K562 (cell line): ENCODE measurements around the gene PPP6C. TPM values are rescaled to one million over a fixed set of nuclear protein-coding genes. Genes with fewer than 3 reads are reported as not detected.
A peak's percentile ranks its signal among the peaks of the same experiment; 100 is the strongest.

Experiments
- ARID1B ChIP-seq: fragments of 450-650 bp; IDR thresholded peaks from 2 replicates; pipeline ENCODE4 v1.6.1; 2016; ENCODE audit warnings: antibody characterized with exemption, mild to moderate bottlenecking, inconsistent platforms
- ESRRA ChIP-seq: fragments of 450-650 bp; IDR thresholded peaks from 2 replicates; pipeline ENCODE4 v1.6.1; 2014; ENCODE audit warnings: low read depth, mild to moderate bottlenecking, moderate library complexity, borderline replicate concordance
- EZH2 ChIP-seq: IDR thresholded peaks from 2 replicates; pipeline ENCODE4 v1.6.1; 2012; ENCODE audit warnings: low read depth, mild to moderate bottlenecking, inconsistent platforms, low read length, borderline replicate concordance
- HOXB6 ChIP-seq: fragments of 250-450 bp; sonication (Bioruptor Pico); IDR thresholded peaks from 2 replicates; pipeline ENCODE4 v1.5.1; 2022; ENCODE audit warnings: mild to moderate bottlenecking, borderline replicate concordance
- NFE2L1 ChIP-seq: fragments of 450-650 bp; IDR thresholded peaks from 2 replicates; pipeline ENCODE4 v1.6.1; 2016; ENCODE audit warnings: missing genetic modification characterization, low read depth, mild to moderate bottlenecking, missing compliant biosample characterization, moderate library complexity, borderline replicate concordance
- SREBF1 ChIP-seq: fragments of 150-350 bp; IDR thresholded peaks from 2 replicates; pipeline ENCODE4 v1.6.1; 2014; ENCODE audit warnings: antibody characterized with exemption, low read depth, low read length, borderline replicate concordance
- ZNF232 ChIP-seq: sonication (generic); formaldehyde crosslinking; IDR thresholded peaks from 2 replicates; pipeline ENCODE4 v1.8.0; 2022; ENCODE audit warnings: mild to moderate bottlenecking, missing genetic modification reagents
- polyA plus RNA-seq, 8 experiments: library from polyadenylated mRNA; depleted of rRNA in 4 of 8; stranded (reverse) in 5 of 8; unstranded in 3 of 8; fragments of >200 nt; fragmentation: Nextera tagmentation in 2 of 8; fragmentation: Illumina TruSeq in 1 of 8; extraction: Ambion mirVana in 2 of 8; extraction: Trizol in 1 of 8; gene quantifications; 2 replicates each; pipeline versions ENCODE4 v1.2.1 to v1.2.3, GENCODE V29; 2011 to 2014; ENCODE audit warnings: inconsistent platforms in 1 of 8, missing spikeins in 1 of 8
- total RNA-seq, 7 experiments: library from RNA; depleted of rRNA in 6 of 7; stranded (reverse); fragments of >200 nt in 6 of 7; fragmentation: Illumina TruSeq in 2 of 7; extraction: Trizol in 2 of 7; gene quantifications; 2 replicates each; pipeline versions ENCODE4 v1.2.1 to v1.2.3, GENCODE V29; 2011 to 2021; ENCODE audit warnings: low replicate concordance in 1 of 7
- TF ChIP-seq, protein P1 (sequence below): fragments of 450-650 bp; formaldehyde crosslinking; IDR thresholded peaks from 2 replicates; pipeline ENCODE4 v1.4.0; 2020; ENCODE audit warnings: mild to moderate bottlenecking, mixed read lengths
- TF ChIP-seq, protein P2 (sequence below): fragments of 250-450 bp; sonication (Bioruptor Pico); IDR thresholded peaks from 2 replicates; pipeline ENCODE4 v1.5.0; 2022; ENCODE audit warnings: mild to moderate bottlenecking
- TF ChIP-seq, protein P3 (sequence below): fragments of 250-450 bp; sonication (Bioruptor Pico); IDR thresholded peaks from 2 replicates; pipeline ENCODE4 v1.5.0; 2021
- TF ChIP-seq, protein P4 (sequence below): IDR thresholded peaks from 3 replicates; pipeline ENCODE4 v1.6.1; 2011; ENCODE audit warnings: borderline replicate concordance, mild to moderate bottlenecking, moderate library complexity; ENCODE audit not compliant: insufficient read length; ENCODE audit errors: extremely low read depth
- TF ChIP-seq, protein P5 (sequence below): fragments of 450-650 bp; IDR thresholded peaks from 2 replicates; pipeline ENCODE4 v1.6.1; 2017; ENCODE audit warnings: mild to moderate bottlenecking, moderate library complexity
- TF ChIP-seq, protein P6 (sequence below): sonication (generic); formaldehyde crosslinking; IDR thresholded peaks from 2 replicates; pipeline ENCODE4 v1.8.0; 2023; ENCODE audit warnings: mild to moderate bottlenecking, missing genetic modification reagents

The PPP6C gene
- total and polyA plus RNA-seq, 9 of the 15 experiments (the other 6 are each of a cell fraction or from before 2014, with no cell fraction given) = 18.8 to 44.8 (median 38.3) TPM

DNA sequence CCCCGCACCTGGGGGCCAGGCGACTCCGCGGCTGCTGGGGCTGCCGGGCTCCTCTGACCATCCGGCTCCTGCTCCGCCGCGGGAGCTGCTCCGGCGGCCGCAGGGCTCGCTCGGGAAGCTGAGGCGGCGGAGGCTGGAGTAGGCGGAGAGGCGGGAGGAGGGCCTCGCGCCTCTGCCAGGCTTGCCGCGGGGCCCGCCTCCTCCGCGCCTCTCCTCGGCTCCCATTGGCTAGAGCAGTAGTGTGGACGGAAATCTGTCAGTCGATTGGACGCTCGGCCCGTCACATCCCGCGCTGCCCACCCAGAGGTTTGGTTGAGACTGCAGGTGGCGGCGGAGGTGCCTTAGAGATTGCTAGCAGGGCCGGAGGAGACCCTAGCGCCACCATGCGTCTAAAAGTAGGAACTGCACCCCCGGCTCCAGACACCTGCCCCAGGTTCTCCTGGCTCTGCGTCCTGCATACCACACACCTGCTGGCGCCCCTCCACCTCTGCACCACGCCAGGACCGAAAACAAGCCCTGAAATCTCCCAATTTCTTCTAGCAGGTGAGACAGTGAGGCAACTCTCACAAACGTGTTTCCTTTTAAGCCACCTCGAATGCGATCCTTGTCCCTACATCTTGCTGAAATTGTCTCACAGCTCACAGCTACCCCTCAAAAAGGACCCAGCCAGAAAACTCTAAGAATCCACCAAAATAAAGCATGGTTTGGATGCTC lies 46.1 kb downstream of the PPP6C start, which contains the start of gene SCAI (continued):
- TF ChIP-seq, protein P1, sequence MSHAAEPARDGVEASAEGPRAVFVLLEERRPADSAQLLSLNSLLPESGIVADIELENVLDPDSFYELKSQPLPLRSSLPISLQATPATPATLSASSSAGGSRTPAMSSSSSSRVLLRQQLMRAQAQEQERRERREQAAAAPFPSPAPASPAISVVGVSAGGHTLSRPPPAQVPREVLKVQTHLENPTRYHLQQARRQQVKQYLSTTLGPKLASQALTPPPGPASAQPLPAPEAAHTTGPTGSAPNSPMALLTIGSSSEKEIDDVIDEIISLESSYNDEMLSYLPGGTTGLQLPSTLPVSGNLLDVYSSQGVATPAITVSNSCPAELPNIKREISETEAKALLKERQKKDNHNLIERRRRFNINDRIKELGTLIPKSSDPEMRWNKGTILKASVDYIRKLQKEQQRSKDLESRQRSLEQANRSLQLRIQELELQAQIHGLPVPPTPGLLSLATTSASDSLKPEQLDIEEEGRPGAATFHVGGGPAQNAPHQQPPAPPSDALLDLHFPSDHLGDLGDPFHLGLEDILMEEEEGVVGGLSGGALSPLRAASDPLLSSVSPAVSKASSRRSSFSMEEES = no peak
- TF ChIP-seq ARID1B (no peak), EZH2 (no peak), HOXB6 (no peak), SREBF1 (no peak), ESRRA (peak; percentile 72), ZNF232 (CRISPR knock-in tag) (no peak), NFE2L1 (no peak)
- TF ChIP-seq, protein P2, sequence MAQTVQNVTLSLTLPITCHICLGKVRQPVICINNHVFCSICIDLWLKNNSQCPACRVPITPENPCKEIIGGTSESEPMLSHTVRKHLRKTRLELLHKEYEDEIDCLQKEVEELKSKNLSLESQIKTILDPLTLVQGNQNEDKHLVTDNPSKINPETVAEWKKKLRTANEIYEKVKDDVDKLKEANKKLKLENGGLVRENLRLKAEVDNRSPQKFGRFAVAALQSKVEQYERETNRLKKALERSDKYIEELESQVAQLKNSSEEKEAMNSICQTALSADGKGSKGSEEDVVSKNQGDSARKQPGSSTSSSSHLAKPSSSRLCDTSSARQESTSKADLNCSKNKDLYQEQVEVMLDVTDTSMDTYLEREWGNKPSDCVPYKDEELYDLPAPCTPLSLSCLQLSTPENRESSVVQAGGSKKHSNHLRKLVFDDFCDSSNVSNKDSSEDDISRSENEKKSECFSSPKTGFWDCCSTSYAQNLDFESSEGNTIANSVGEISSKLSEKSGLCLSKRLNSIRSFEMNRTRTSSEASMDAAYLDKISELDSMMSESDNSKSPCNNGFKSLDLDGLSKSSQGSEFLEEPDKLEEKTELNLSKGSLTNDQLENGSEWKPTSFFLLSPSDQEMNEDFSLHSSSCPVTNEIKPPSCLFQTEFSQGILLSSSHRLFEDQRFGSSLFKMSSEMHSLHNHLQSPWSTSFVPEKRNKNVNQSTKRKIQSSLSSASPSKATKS (CRISPR knock-in tag) = no peak
- TF ChIP-seq, protein P3, sequence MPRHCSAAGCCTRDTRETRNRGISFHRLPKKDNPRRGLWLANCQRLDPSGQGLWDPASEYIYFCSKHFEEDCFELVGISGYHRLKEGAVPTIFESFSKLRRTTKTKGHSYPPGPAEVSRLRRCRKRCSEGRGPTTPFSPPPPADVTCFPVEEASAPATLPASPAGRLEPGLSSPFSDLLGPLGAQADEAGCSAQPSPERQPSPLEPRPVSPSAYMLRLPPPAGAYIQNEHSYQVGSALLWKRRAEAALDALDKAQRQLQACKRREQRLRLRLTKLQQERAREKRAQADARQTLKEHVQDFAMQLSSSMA (CRISPR knock-in tag) = no peak
- TF ChIP-seq, protein P4, sequence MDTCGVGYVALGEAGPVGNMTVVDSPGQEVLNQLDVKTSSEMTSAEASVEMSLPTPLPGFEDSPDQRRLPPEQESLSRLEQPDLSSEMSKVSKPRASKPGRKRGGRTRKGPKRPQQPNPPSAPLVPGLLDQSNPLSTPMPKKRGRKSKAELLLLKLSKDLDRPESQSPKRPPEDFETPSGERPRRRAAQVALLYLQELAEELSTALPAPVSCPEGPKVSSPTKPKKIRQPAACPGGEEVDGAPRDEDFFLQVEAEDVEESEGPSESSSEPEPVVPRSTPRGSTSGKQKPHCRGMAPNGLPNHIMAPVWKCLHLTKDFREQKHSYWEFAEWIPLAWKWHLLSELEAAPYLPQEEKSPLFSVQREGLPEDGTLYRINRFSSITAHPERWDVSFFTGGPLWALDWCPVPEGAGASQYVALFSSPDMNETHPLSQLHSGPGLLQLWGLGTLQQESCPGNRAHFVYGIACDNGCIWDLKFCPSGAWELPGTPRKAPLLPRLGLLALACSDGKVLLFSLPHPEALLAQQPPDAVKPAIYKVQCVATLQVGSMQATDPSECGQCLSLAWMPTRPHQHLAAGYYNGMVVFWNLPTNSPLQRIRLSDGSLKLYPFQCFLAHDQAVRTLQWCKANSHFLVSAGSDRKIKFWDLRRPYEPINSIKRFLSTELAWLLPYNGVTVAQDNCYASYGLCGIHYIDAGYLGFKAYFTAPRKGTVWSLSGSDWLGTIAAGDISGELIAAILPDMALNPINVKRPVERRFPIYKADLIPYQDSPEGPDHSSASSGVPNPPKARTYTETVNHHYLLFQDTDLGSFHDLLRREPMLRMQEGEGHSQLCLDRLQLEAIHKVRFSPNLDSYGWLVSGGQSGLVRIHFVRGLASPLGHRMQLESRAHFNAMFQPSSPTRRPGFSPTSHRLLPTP = no peak
- TF ChIP-seq, protein P5, sequence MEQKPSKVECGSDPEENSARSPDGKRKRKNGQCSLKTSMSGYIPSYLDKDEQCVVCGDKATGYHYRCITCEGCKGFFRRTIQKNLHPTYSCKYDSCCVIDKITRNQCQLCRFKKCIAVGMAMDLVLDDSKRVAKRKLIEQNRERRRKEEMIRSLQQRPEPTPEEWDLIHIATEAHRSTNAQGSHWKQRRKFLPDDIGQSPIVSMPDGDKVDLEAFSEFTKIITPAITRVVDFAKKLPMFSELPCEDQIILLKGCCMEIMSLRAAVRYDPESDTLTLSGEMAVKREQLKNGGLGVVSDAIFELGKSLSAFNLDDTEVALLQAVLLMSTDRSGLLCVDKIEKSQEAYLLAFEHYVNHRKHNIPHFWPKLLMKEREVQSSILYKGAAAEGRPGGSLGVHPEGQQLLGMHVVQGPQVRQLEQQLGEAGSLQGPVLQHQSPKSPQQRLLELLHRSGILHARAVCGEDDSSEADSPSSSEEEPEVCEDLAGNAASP = no peak
- TF ChIP-seq, protein P6, sequence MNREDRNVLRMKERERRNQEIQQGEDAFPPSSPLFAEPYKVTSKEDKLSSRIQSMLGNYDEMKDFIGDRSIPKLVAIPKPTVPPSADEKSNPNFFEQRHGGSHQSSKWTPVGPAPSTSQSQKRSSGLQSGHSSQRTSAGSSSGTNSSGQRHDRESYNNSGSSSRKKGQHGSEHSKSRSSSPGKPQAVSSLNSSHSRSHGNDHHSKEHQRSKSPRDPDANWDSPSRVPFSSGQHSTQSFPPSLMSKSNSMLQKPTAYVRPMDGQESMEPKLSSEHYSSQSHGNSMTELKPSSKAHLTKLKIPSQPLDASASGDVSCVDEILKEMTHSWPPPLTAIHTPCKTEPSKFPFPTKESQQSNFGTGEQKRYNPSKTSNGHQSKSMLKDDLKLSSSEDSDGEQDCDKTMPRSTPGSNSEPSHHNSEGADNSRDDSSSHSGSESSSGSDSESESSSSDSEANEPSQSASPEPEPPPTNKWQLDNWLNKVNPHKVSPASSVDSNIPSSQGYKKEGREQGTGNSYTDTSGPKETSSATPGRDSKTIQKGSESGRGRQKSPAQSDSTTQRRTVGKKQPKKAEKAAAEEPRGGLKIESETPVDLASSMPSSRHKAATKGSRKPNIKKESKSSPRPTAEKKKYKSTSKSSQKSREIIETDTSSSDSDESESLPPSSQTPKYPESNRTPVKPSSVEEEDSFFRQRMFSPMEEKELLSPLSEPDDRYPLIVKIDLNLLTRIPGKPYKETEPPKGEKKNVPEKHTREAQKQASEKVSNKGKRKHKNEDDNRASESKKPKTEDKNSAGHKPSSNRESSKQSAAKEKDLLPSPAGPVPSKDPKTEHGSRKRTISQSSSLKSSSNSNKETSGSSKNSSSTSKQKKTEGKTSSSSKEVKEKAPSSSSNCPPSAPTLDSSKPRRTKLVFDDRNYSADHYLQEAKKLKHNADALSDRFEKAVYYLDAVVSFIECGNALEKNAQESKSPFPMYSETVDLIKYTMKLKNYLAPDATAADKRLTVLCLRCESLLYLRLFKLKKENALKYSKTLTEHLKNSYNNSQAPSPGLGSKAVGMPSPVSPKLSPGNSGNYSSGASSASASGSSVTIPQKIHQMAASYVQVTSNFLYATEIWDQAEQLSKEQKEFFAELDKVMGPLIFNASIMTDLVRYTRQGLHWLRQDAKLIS = no peak
